ENCODE measurements around the gene RHAG. TPM values are rescaled to one million over a fixed set of nuclear protein-coding genes. Genes with fewer than 3 reads are reported as not detected.
A peak's percentile ranks its signal among the peaks of the same experiment; 100 is the strongest.

Gene RHAG
- total and polyA plus RNA-seq, 2 of the 8 experiments (the other 6 are each of a cell fraction or from before 2014, with no cell fraction given), result not detected

GRCh38 chr6:49563006-49563886, 73.4 kb downstream of the RHAG start:
- CTCF ChIA-PET (ENCODE audit: partially characterized antibody), result interaction anchor here (0.9 to 5.5 kb wide), 2 partner anchors 13 to 15 kb away, joined by 3 to 23 read pairs; partner anchors contain the start of gene C6orf141
- no peak overlapping the region for H2BK20ac ChIP-seq (ENCODE audit: low read length)
- no peaks in the 10 kb centered on the region for H3K4me1 ChIP-seq (replicated peaks in 1 of 4; ENCODE audit: control insufficient read depth in 3 of 4, insufficient read depth in 4 of 4, low read length in 3 of 4)
- H2AFZ ChIP-seq (ENCODE audit: low read length), result no peak overlapping the region
- no peak overlapping the region for H3K9ac ChIP-seq (replicated peaks in 1 of 4; ENCODE audit: extremely low read depth in 1 of 4, low read depth in 3 of 4, low read length in 3 of 4)
- TF ChIP-seq CBX8 (IDR thresholded peaks at IDR 0.05; ENCODE audit: borderline replicate concordance, low read depth, low read length), result no peak
- TF ChIP-seq ZNF274 (IDR thresholded peaks at IDR 0.05; ENCODE audit: borderline replicate concordance, extremely low read depth, low read length), result no peak
- no peak for TF ChIP-seq RFX5 (IDR thresholded peaks at IDR 0.05; ENCODE audit: borderline replicate concordance, low read depth, low read length)
- 0 out of 2 replicates have a peak, but pooled peaks have one; percentile 14 for TF ChIP-seq TEAD4 (IDR thresholded peaks at IDR 0.05; ENCODE audit: low read depth, low read length)
- TF ChIP-seq POLR2A (IDR thresholded peaks at IDR 0.05; ENCODE audit: control extremely low read depth in 1 of 2, low read depth in 2 of 2, low read length in 2 of 2), result no peak
- WGBS, 2 experiments (ENCODE audit: extremely low coverage in 1 of 2, insufficient coverage in 1 of 2, insufficient read length in 1 of 2, insufficient replicate concordance in 2 of 2, low coverage in 1 of 2, low lambda C conversion rate in 2 of 2, missing lambda C conversion rate in 1 of 2), result 85% methylated on average over 5 of the region's 5 CpGs; no CpG with 5 or more reads in 1 of the 2 experiments
- peaks cover 0 to 10% (median 0%) of the 10 kb centered on the region in 4 experiments; a peak in 1 of 8 replicates for H3K36me3 ChIP-seq (ENCODE audit: control insufficient read depth in 2 of 4, insufficient read depth in 4 of 4, low read length in 3 of 4)
- H4K5ac ChIP-seq (ENCODE audit: insufficient read length, low read depth, low read length), result no peak overlapping the region
- H4K8ac ChIP-seq (ENCODE audit: extremely low read depth, insufficient read depth, low read length), result no peak overlapping the region
- H4K20me1 ChIP-seq (replicated peaks in 1 of 2; ENCODE audit: control insufficient read depth in 1 of 2, insufficient read depth in 2 of 2, low read length in 2 of 2), result peaks cover 0 to 4% of the 10 kb centered on the region in 2 experiments
- no peaks in the 10 kb centered on the region for H3K23me2 ChIP-seq (ENCODE audit: low read depth, low read length)
- H3K23ac ChIP-seq (ENCODE audit: insufficient read length), result no peak overlapping the region
- H3K79me2 ChIP-seq (ENCODE audit: control insufficient read depth in 1 of 2, insufficient read depth in 2 of 2, low read length in 2 of 2), result no peaks in the 10 kb centered on the region
- H4K91ac ChIP-seq (replicated peaks; ENCODE audit: insufficient read length, low read length), result no peak overlapping the region
- no peak for FAIRE-seq
- H3K27ac ChIP-seq (ENCODE audit: low read depth, low read length), result no peak overlapping the region
- no peak overlapping the region for H3K4ac ChIP-seq (replicated peaks; ENCODE audit: insufficient read length, low read depth, low read length)
- H3K27me3 ChIP-seq (replicated peaks in 1 of 4; ENCODE audit: control insufficient read depth in 3 of 4, extremely low read depth in 1 of 4, insufficient read depth in 3 of 4, low read length in 3 of 4), result peaks cover 0 to 1% (median 0%) of the 10 kb centered on the region in 4 experiments; a peak in 2 of 7 replicates
- no peak overlapping the region for H2BK120ac ChIP-seq (replicated peaks; ENCODE audit: low read depth, low read length)
- no peak overlapping the region for H2BK5ac ChIP-seq (ENCODE audit: low read depth, low read length)
- H3K18ac ChIP-seq (ENCODE audit: extremely low read depth, low read length), result no peak overlapping the region
- no peak overlapping the region for H2BK15ac ChIP-seq (ENCODE audit: low read length)
- no peak overlapping the region for H3K4me2 ChIP-seq (ENCODE audit: insufficient read depth in 1 of 2, low read depth in 2 of 2, low read length in 2 of 2)
- no peak overlapping the region for H2AK5ac ChIP-seq (ENCODE audit: low read depth, low read length)
- H3K9me3 ChIP-seq (ENCODE audit: insufficient read depth in 2 of 2, low read depth in 1 of 2, low read length in 1 of 2), result no peaks in the 10 kb centered on the region
- DNase-seq (ENCODE audit: low read depth in 1 of 2, low spot score in 2 of 2), result no peak
- H3K14ac ChIP-seq (ENCODE audit: insufficient read length), result no peak overlapping the region
- no peak overlapping the region for H2BK12ac ChIP-seq (ENCODE audit: low read depth, low read length)
- no peak overlapping the region for H3K4me3 ChIP-seq (ENCODE audit: extremely low read depth in 1 of 4, insufficient read depth in 2 of 4, low read depth in 3 of 4, low read length in 4 of 4)
- POLR2A ChIA-PET (ENCODE audit: partially characterized antibody), result interaction anchor here (1.0 to 1.2 kb wide), 3 partner anchors 9 to 14 kb away, joined by 3 to 5 read pairs (median 3); no protein-coding TSS in a partner anchor
- H3K56ac ChIP-seq (replicated peaks; ENCODE audit: insufficient read length, low read depth, low read length), result no peak overlapping the region
- H3K79me1 ChIP-seq (ENCODE audit: low read depth, low read length), result no peaks in the 10 kb centered on the region
